SK-N-SH (cell line): ENCODE measurements around the gene LRRC2.

Source experiments
- MAX ChIP-seq: IDR thresholded peaks from 2 replicates; pipeline ENCODE4 v1.4.0; 2012; ENCODE audit warnings: low read depth
- SIN3A ChIP-seq: IDR thresholded peaks from 2 replicates; pipeline ENCODE4 v1.6.1; 2012; ENCODE audit warnings: low read depth, mild to moderate bottlenecking, low read length, moderate library complexity, borderline replicate concordance

- TF ChIP-seq MAX: no peak
- TF ChIP-seq SIN3A: no peak
These were observed 38.9 kb downstream of the LRRC2 start for GRCh38 chr3:46527239-46527638.
